ENCODE results near the gene DDTL. TPM values are rescaled to one million over a fixed set of nuclear protein-coding genes. Genes with fewer than 3 reads are reported as not detected.
"Not testable (repeated sequence)": the region's sequence is repeated elsewhere in the genome, so short reads cannot be mapped to it uniquely, and the experiment has no call there.

DDTL gene
- total RNA-seq: 1 to 10 TPM in 1 of 4 donors, under 1 TPM in 2, not detected in 1; 0.26 to 3.4 (median 0.48) TPM

GRCh38 chr22:23966568-23966967, at the start of gene DDTL:
Gene DDTL (plus strand): TSS chr22:23966888. CDS start chr22:23966915, 27 bp downstream.
- intact Hi-C loops (cut with DNase I; ENCODE audit: low total_unique reads); DNase-seq: not testable (repeated sequence)

GRCh38 chr22:23920267-23920611, 46.4 kb upstream of the DDTL start:
- H3K27me3 ChIP-seq; H3K36me3 ChIP-seq; DNase-seq; H3K4me1 ChIP-seq; H3K9me3 ChIP-seq; intact Hi-C loops (cut with DNase I; ENCODE audit: low total_unique reads); H3K27ac ChIP-seq; H3K4me3 ChIP-seq: not testable (repeated sequence)

More at GRCh38 chr22:23966568-23966967, at the start of gene DDTL:
- not testable (repeated sequence) for H3K27me3 ChIP-seq, H3K36me3 ChIP-seq, H3K4me3 ChIP-seq, H3K4me1 ChIP-seq, H3K9me3 ChIP-seq, H3K27ac ChIP-seq

GRCh38 chr22:23921586-23922201, 45.0 kb upstream of the DDTL start:
- intact Hi-C loops (cut with DNase I; ENCODE audit: low total_unique reads); H3K27ac ChIP-seq; H3K36me3 ChIP-seq; H3K27me3 ChIP-seq; H3K4me3 ChIP-seq; DNase-seq; H3K9me3 ChIP-seq; H3K4me1 ChIP-seq: not testable (repeated sequence)

GRCh38 chr22:23922921-23923320, 43.8 kb upstream of the DDTL start:
- no peaks in the 10 kb centered on the region for H3K27me3 ChIP-seq
- intact Hi-C loops (cut with DNase I; ENCODE audit: low total_unique reads): no loop called here
- DNase-seq: no peak

GRCh38 chr22:23925020-23925606, 41.6 kb upstream of the DDTL start:
- Histone ChIP-seq H3K27me3 (no peaks in the 10 kb centered on the region), H3K9me3 (no peaks in the 10 kb centered on the region), H3K27ac (no peak overlapping the region), H3K4me3 (no peak overlapping the region), H3K4me1 (no peaks in the 10 kb centered on the region), H3K36me3 (no peaks in the 10 kb centered on the region)
- TF ChIP-seq CTCF (IDR thresholded peaks at IDR 0.05): no peak
- no peak for TF ChIP-seq POLR2A (IDR thresholded peaks at IDR 0.05)
- intact Hi-C loops (cut with DNase I; ENCODE audit: low total_unique reads): loop anchor here (5.0 kb wide), 1 partner anchor 47 kb away; the partner anchor contains the start of gene DDT
- DNase-seq: no peak

More at GRCh38 chr22:23922921-23923320, 43.8 kb upstream of the DDTL start:
- no peaks in the 10 kb centered on the region for H3K36me3 ChIP-seq
- no peaks in the 10 kb centered on the region for H3K9me3 ChIP-seq
- TF ChIP-seq POLR2A (IDR thresholded peaks at IDR 0.05): no peak
- no peak for TF ChIP-seq CTCF (IDR thresholded peaks at IDR 0.05)
- no peak overlapping the region for H3K4me3 ChIP-seq
- no peaks in the 10 kb centered on the region for H3K4me1 ChIP-seq
- no peak overlapping the region for H3K27ac ChIP-seq

- Histone ChIP-seq H3K4me1 (no peaks in the 10 kb centered on the region), H3K27ac (no peak overlapping the region), H3K27me3 (no peaks in the 10 kb centered on the region), H3K36me3 (no peaks in the 10 kb centered on the region), H3K9me3 (no peaks in the 10 kb centered on the region), H3K4me3 (no peak overlapping the region)
- intact Hi-C loops (cut with DNase I; ENCODE audit: low total_unique reads): loop anchor here (5.0 kb wide), 1 partner anchor 46 kb away; the partner anchor contains the start of gene DDT
- TF ChIP-seq POLR2A (IDR thresholded peaks at IDR 0.05) (no peak), CTCF (IDR thresholded peaks at IDR 0.05) (no peak)
- DNase-seq: no peak
Measured at GRCh38 chr22:23926561-23926960, 40.1 kb upstream of the DDTL start.
